Stomach smooth muscle (tissue), 2 donors: ENCODE data around the gene PRDX5.

Experiments
- H3K27ac ChIP-seq: one replicate; pipeline ENCODE4 v1.7.0; 2013; ENCODE audit warnings: mild to moderate bottlenecking, low read length, inconsistent platforms
- H3K27me3 ChIP-seq, 2 donors: one replicate each; pipeline ENCODE4 v1.7.0; 2013; ENCODE audit warnings: low read length in 2 of 2; ENCODE audit not compliant: insufficient read depth in 2 of 2, control insufficient read depth in 1 of 2
- H3K36me3 ChIP-seq, 2 donors: one replicate each; pipeline ENCODE4 v1.7.0; 2013; ENCODE audit warnings: low read length in 2 of 2; ENCODE audit not compliant: control insufficient read depth in 2 of 2, insufficient read depth in 2 of 2
- H3K4me1 ChIP-seq: one replicate; pipeline ENCODE4 v1.7.0; 2013; ENCODE audit warnings: low read length; ENCODE audit not compliant: control insufficient read depth, insufficient read depth
- H3K4me3 ChIP-seq, 2 donors: one replicate each; pipeline ENCODE4 v1.7.0; 2013; ENCODE audit warnings: low read length in 2 of 2
- H3K9ac ChIP-seq, 2 donors: one replicate each; pipeline ENCODE4 v1.7.0; 2013; ENCODE audit warnings: low read length in 2 of 2, mild to moderate bottlenecking in 1 of 2
- H3K9me3 ChIP-seq, 2 donors: one replicate each; pipeline ENCODE4 v1.7.0; 2013; ENCODE audit warnings: low read length in 2 of 2; ENCODE audit not compliant: control insufficient read depth in 2 of 2
- donor health status: healthy.
- donor health status: Pancreatic carcinoma.

The PRDX5 gene

DNA sequence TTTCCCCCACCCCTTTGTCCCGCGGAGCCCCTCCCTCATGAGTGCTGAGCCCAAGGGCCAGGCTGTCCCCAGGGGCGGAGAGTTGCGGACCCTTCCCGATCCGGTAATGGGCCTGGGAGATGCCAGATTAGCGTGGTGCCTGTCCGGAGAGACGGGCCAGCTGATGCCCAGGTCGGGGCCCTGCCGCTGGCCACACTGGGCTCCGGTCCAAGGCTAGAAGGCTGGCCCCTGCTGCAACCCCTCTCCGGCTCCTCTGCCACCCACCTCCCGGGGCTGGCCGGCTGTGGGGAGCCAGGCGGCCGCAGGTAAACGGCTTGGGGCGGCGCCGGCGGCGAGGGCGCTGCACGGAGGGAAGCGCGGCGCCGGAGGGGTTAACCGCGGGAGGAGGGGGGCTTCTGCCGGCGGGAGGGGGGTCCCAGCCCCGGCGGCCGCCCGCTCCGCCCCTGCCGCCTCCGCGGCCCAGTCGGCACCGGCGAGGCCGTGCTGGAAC lies 26.6 kb upstream of the PRDX5 start, which contains the start of gene KCNK4:
Gene KCNK4 (plus strand): TSS at position 41 of the 490 bp plus-strand sequence. CDS start 1,717 bp downstream, outside the sequence.
- H3K36me3 ChIP-seq = no peaks in the 10 kb centered on the region
- H3K4me3 ChIP-seq = peak within 1 kb of the TSS; percentile 31 to 62
- no peak within 1 kb of the TSS for H3K9ac ChIP-seq
- H3K27me3 ChIP-seq = peaks cover 38 to 49% of the 10 kb centered on the region in 2 donors
- peaks cover 17% of the 10 kb centered on the region for H3K4me1 ChIP-seq
- no peaks in the 10 kb centered on the region for H3K9me3 ChIP-seq
- no peak within 1 kb of the TSS for H3K27ac ChIP-seq

GRCh38 chr11:64291752-64292459 lies 26.0 kb upstream of the PRDX5 start:
- Histone ChIP-seq H3K4me3 (peak overlapping the region; percentile 31 to 62), H3K9me3 (no peaks in the 10 kb centered on the region), H3K36me3 (no peaks in the 10 kb centered on the region), H3K4me1 (peaks cover 15% of the 10 kb centered on the region), H3K27ac (no peak overlapping the region), H3K9ac (no peak overlapping the region), H3K27me3 (peaks cover 44 to 55% of the 10 kb centered on the region in 2 donors)

DNA sequence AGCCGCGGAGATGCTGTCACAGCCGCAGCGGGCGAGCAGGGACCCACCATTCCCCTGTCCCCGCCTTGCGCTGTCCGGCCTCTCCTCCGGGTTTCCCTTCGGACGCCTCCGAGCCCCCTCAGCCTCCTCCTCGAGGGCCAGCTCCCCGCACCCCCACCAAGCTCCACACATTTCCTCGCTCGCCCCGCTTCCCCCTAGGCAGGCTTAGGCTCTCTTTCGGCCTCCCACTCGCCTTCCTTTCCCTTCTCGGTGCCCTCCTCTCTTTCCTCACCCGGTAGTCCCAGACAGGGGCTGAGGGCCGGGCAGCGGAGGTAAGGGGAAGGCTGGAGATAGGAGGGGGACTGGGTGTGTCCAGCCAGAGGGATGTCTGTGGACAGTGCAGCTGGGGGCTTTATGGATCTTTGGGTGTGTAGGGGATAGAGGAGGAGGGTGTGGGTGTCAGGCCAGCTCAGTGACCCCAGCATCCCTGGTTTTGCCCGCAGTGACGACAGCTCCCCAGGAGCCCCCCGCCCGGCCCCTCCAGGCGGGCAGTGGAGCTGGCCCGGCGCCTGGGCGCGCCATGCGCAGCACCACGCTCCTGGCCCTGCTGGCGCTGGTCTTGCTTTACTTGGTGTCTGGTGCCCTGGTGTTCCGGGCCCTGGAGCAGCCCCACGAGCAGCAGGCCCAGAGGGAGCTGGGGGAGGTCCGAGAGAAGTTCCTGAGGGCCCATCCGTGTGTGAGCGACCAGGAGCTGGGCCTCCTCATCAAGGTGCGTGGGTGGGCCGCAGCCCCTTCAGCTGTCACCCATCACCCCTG lies 25.3 kb upstream of the PRDX5 start:
- Histone ChIP-seq H3K36me3 (no peaks in the 10 kb centered on the region), H3K27me3 (peaks cover 52 to 63% of the 10 kb centered on the region in 2 donors), H3K27ac (no peak overlapping the region), H3K4me1 (peaks cover 15% of the 10 kb centered on the region), H3K4me3 (peak overlapping the region in 1 of 2 donors; percentile 22), H3K9ac (no peak overlapping the region), H3K9me3 (no peaks in the 10 kb centered on the region)

DNA sequence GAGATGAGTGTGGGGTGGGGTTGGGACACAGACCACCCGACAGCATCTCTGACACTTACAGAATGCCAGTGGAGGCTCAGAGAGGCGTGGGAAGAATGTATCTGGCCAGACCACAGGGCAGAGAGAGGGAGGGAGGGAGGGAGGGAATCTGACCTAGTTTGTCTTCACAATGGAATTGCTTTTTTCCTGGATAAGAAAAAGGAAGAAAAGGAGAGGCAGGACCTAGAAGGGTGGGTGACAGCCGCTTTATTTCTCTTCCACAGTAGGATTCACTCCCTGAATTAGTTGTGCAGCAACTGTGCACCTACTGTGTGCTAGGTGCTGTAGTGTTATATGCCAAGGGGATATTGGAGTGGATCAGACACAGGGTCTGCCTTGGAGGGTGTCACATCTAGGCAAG lies 23.1 kb upstream of the PRDX5 start:
- H3K4me1 ChIP-seq = peaks cover 24% of the 10 kb centered on the region
- no peak overlapping the region for H3K27ac ChIP-seq
- no peaks in the 10 kb centered on the region for H3K36me3 ChIP-seq
- no peaks in the 10 kb centered on the region for H3K9me3 ChIP-seq
- no peak overlapping the region for H3K9ac ChIP-seq
- H3K27me3 ChIP-seq = peaks cover 63 to 84% of the 10 kb centered on the region in 2 donors
- H3K4me3 ChIP-seq = no peak overlapping the region

GRCh38 chr11:64295760-64296159 lies 22.2 kb upstream of the PRDX5 start:
- H3K9me3 ChIP-seq = no peaks in the 10 kb centered on the region
- H3K9ac ChIP-seq = no peak overlapping the region
- H3K4me3 ChIP-seq = no peak overlapping the region
- no peak overlapping the region for H3K27ac ChIP-seq
- H3K27me3 ChIP-seq = peaks cover 65 to 88% of the 10 kb centered on the region in 2 donors
- no peaks in the 10 kb centered on the region for H3K36me3 ChIP-seq
- peaks cover 34% of the 10 kb centered on the region for H3K4me1 ChIP-seq

- Histone ChIP-seq H3K27me3 (peaks cover 62 to 85% of the 10 kb centered on the region in 2 donors), H3K4me3 (no peak overlapping the region)
Observed at GRCh38 chr11:64296236-64296635, 21.7 kb upstream of the PRDX5 start.

GRCh38 chr11:64296830-64297698 lies 20.9 kb upstream of the PRDX5 start:
- H3K27ac ChIP-seq = no peak overlapping the region
- peaks cover 67 to 83% of the 10 kb centered on the region in 2 donors for H3K27me3 ChIP-seq

More at GRCh38 chr11:64296236-64296635, 21.7 kb upstream of the PRDX5 start:
- Histone ChIP-seq H3K36me3 (no peaks in the 10 kb centered on the region), H3K9me3 (no peaks in the 10 kb centered on the region), H3K9ac (no peak overlapping the region), H3K4me1 (peaks cover 37% of the 10 kb centered on the region), H3K27ac (no peak overlapping the region)

GRCh38 chr11:64297699-64298358 lies 20.1 kb upstream of the PRDX5 start:
- H3K4me1 ChIP-seq = peaks cover 25% of the 10 kb centered on the region
- H3K36me3 ChIP-seq = no peaks in the 10 kb centered on the region
- no peak overlapping the region for H3K27ac ChIP-seq
- H3K9ac ChIP-seq = no peak overlapping the region
- H3K4me3 ChIP-seq = no peak overlapping the region
- no peaks in the 10 kb centered on the region for H3K9me3 ChIP-seq
- H3K27me3 ChIP-seq = peaks cover 64 to 75% of the 10 kb centered on the region in 2 donors

More at GRCh38 chr11:64296830-64297698, 20.9 kb upstream of the PRDX5 start:
- Histone ChIP-seq H3K4me1 (peaks cover 30% of the 10 kb centered on the region), H3K4me3 (no peak overlapping the region), H3K9ac (no peak overlapping the region), H3K9me3 (no peaks in the 10 kb centered on the region), H3K36me3 (no peaks in the 10 kb centered on the region)

- Histone ChIP-seq H3K9me3 (no peaks in the 10 kb centered on the region), H3K27me3 (peaks cover 55 to 66% of the 10 kb centered on the region in 2 donors), H3K4me1 (peaks cover 32% of the 10 kb centered on the region), H3K27ac (no peak overlapping the region), H3K4me3 (peak overlapping the region; percentile 12 to 60), H3K9ac (no peak overlapping the region), H3K36me3 (no peaks in the 10 kb centered on the region)
Observed at GRCh38 chr11:64298966-64299846, 18.7 kb upstream of the PRDX5 start.
